HG03039 (cell line): ENCODE measurements around the gene TSFM.
"Not testable (repeated sequence)": the region's sequence is repeated elsewhere in the genome, so short reads cannot be mapped to it uniquely, and the experiment has no call there.

ENCODE experiments used
- ATAC-seq: cut with Tn5 transposase; IDR thresholded peaks from one replicate; pipeline ENCODE4 v1.9.1; 2021; ENCODE audit warnings: mild to moderate bottlenecking, moderate library complexity; ENCODE audit not compliant: unreplicated experiment

The TSFM gene

GRCh38 chr12:57813971-57814772, 31.6 kb downstream of the TSFM start:
- ATAC-seq, result no peak

DNA sequence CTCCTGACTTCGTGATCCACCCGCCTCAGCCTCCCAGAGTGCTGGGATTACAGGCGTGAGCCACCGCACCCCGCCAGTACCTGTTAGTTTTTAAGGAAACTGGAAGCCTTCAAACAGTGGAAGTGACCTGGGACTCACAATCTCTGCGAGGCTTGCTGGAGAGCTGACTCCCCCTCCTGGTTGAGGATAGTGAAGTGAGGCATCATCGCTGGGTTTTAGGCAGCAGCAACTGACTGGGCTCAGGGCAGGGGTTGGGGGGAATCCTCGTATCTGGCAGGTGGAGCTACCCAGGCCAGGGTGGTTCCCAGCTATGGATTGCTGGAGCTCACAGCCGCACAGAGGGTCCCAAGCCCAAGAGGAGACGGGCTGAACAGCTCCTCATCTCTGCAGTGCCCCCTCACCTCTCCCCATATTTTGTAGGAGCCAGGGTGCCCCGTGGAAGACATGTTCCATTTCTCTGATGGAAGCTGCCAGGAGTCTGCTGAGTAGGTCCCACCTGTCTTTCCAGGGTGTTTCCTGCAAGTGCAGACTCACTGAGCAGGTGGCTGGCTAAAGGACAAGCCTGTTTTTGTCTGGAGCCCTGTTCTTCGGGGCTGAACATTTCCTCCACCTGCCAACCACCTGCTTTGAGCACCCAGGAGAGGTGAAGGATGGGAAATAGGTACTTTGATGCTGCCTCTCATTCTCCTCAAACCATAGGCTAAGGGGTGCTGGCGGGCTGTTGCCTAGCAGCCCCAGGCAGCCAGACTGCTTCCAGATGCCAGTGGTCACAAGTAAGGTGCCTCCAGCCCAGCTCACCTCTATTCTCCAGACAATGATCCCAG, 32.8 kb downstream of the TSFM start:
- ATAC-seq, result no peak

- no peak for ATAC-seq
These were observed 33.6 kb downstream of the TSFM start for GRCh38 chr12:57816001-57816854.

GRCh38 chr12:57816855-57817151, 34.2 kb downstream of the TSFM start:
- ATAC-seq, result no peak

DNA sequence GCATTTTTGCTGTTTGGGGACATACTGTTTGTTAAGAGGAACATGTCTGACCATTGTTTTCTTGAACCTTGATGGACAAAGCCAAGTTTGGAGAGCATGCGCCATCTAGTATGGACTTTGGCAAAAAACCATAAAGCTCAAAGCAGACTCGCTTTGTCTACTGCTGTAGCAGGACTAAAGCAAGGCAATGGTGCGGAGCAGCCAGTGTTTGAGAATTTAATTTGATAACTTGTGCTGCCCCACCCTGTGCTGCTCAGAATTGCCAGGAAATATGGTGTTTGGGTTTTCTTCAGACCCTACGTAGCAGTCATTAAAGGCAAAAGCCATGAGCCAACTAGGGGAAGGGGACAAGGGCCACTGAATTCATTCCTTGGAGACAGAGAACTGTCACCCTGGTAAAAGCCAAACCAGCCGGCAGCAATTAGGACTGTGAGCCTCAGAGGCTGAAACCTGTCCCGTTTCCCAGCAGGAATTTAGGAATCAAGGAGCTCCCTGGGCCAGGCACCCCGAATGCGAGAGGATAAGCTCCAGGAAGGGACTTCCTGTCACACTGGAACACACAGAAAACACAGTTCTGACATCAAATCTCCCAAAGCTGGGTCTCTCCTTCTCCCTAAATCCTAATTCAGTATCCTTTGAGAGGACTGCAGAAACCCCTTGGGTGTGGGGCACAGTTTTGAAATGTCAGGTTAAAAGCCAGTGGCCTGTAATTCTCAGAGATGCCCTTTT, 34.8 kb downstream of the TSFM start:
- no peak for ATAC-seq

- not testable (repeated sequence) for ATAC-seq
These were observed 35.4 kb downstream of the TSFM start for GRCh38 chr12:57817990-57818331.

GRCh38 chr12:57820119-57820518, 37.5 kb downstream of the TSFM start:
- ATAC-seq, result not testable (repeated sequence)

GRCh38 chr12:57821015-57821414, 38.4 kb downstream of the TSFM start:
- not testable (repeated sequence) for ATAC-seq

DNA sequence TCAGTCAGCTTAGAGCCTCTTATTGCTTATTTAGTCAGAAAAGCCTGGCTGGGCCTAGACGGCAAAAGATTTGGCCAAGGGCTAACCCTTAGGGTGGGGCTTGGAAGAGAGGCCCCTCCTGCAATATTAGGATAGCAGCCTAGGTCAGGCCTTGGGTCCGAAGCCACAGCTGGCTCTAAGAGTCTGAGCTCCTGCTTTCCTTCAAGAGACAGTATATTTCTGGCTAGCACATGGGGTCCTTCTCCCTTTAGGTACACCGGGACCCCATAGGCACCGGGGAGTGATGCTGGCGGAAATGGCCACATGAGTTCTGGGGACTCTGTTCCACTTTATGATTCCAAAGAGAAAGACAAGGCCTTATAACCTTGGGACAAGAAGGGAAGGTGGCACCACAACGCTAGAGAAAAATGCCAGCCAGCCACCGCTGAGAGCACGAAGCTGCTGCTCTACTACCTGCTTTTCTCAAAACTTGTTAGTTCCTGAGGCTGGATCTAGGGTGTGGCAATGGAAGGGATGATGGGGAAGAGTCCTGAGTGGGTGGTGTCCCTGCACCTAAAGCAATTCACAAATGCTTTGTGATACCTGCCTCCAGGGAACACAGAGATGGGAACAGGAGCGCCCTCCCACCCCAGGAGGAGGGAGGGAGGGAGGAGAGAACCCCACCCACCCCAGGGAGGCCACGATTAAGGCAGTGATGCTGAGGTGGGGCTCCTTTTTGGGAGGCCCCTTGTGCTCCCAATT, 39.1 kb downstream of the TSFM start:
- no peak for ATAC-seq

DNA sequence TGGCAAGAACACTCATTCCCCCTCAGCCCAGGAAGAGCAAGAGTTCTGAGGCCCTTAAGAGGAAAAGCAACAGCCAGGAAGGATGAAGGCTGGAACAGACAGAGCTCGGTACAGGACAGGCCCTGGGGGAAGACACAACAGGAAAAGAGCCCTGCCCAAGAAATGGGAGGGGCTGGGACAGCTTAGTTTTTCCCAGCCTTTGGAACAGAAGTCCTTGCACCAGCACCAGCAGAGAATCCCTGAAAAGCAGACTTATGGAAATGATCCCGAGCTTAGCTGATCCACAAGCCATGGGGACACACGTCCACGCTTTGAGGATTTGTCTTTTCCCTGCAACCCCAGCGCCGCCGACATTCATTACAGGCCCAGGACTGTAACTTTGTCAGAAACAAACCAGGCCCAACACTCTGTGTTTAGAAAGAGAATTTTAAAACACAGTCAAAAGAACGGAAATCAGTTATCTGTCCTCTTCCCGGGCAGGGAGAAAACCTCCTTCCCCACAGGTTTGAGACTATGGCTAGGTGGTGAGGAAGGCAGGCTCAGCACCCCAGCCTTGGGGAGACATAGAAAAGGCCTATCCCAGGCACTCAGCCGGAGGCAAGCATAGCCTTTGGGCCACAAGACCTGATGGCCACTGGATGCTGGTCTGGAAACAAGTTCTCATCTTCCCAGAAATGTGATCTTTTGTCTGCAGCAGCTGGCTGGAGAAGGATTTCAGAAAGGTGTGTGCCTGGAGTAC, 40.0 kb downstream of the TSFM start:
- ATAC-seq, result no peak

DNA sequence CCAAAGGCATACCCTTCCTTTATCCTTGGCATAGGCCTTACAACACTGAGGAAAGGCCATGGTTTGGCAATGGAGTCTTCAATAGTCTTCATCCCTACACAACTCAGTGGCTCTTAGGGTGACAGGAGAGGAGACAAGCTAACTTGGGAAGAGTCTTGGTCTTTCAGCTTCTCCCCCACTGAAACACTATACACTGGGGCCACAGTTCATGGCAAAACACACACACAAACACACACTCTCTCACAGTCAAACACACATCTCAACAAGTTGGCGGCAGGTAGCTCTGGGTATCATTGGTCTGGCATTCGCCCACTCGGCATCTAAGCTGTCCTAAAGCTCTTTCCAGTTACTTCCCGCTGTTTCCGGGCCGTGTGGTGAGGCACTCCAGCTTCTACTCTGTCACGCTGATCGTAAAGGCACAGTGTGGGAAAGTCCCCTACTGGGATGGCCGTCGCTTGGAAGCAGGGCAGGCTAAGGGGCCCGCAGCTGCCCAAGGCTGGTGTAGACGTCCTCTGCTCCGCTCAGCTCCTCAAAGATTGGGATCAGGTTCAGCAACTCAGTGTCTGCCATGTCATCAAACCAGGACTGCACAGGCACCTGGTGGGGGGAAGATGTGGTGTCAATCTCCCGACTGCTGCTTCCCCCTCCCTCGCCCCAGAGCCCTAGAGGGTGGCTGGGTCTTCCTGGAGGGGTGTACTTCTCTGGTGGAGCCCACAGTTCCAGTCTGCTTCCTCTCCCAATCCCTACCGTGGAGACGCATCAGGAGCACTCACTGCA, 40.7 kb downstream of the TSFM start:
- no peak for ATAC-seq

GRCh38 chr12:57823908-57824640, 41.5 kb downstream of the TSFM start:
- no peak for ATAC-seq

GRCh38 chr12:57825451-57825850, 42.9 kb downstream of the TSFM start:
- no peak for ATAC-seq

DNA sequence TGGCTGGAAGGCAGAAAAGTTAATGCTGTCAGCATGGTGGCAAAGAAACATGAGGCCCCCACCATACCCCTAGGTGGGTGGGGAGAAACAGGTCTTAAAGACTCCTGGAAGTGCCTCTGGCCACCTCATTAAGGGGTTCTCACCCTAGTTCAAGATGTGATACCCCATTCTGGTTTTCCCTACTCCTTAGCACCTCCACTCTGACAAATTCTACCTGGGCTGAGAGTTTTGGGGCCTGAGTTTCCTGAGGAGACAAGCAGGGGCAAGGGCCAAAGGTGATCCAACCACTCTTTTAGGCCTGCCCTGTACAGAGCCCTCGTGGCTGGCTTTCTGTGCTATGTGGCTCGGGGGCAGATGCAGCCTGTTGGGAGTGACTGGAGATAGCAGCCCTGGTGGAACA, 43.8 kb downstream of the TSFM start:
- no peak for ATAC-seq

GRCh38 chr12:57826966-57827365, 44.4 kb downstream of the TSFM start:
- no peak for ATAC-seq

DNA sequence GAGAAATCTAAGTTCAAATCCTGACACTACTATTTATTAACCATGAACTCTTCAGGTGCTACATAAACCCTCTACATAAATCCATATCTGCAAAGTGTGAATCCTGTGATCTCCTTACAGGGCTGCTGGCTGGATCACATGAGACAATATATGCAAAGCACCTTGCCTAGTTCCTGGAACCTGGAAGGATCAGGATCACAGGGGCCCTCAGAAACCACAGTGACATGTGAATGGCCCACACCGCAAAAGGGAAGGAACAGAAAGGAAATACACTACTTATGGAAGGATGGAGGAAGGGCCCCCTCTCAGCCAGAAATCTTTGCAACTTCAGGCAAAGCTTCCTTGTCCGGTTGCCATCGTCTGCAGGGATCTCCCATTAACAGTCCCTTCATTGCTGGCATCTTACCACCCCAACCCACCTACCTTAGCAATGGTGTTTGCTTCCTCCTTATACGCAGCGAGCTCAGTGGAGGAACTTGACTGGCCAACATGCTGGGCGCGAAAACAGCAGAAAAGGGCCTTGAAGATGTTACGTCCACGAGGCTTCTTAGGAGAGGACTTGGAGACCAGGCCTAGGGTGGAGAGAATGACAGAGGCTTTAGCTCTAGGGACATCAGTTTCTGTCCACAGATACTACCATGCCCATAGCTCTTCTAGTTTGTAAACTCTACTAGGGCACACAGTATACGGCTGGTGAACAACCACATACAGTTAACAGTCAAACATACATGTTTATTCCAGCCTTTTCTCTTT, 46.6 kb downstream of the TSFM start:
- no peak for ATAC-seq

- ATAC-seq, result no peak
These were observed 47.8 kb downstream of the TSFM start for GRCh38 chr12:57830393-57830792.
